GM19467 (cell line): ENCODE data around the gene NCK1.
"Not testable (repeated sequence)": the region's sequence is repeated elsewhere in the genome, so short reads cannot be mapped to it uniquely, and the experiment has no call there.

Experiments used
- ATAC-seq: cut with Tn5 transposase; IDR thresholded peaks from one replicate; pipeline ENCODE4 v1.9.1; 2021; ENCODE audit warnings: mild to moderate bottlenecking, moderate library complexity; ENCODE audit not compliant: unreplicated experiment

The NCK1 gene

DNA sequence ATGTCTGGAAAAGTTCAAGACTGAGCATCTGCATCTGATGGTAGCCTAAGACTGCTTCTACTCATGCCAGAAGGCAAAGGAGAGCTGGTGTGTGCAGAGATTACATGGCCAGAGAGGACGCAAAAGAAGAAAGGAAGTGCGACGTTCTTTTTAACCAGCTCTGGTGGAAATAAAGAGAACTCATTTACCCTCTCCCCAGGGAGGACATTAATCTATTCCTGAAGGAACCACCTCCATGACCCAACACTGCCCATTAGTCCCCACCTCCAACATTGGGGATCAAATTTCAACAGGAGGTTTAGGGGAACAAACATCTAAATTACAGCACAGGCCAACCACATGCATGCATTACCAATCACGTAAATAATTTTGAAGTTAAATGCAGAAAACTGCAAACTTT, 1.5 kb upstream of the NCK1 start:
- ATAC-seq: no peak

DNA sequence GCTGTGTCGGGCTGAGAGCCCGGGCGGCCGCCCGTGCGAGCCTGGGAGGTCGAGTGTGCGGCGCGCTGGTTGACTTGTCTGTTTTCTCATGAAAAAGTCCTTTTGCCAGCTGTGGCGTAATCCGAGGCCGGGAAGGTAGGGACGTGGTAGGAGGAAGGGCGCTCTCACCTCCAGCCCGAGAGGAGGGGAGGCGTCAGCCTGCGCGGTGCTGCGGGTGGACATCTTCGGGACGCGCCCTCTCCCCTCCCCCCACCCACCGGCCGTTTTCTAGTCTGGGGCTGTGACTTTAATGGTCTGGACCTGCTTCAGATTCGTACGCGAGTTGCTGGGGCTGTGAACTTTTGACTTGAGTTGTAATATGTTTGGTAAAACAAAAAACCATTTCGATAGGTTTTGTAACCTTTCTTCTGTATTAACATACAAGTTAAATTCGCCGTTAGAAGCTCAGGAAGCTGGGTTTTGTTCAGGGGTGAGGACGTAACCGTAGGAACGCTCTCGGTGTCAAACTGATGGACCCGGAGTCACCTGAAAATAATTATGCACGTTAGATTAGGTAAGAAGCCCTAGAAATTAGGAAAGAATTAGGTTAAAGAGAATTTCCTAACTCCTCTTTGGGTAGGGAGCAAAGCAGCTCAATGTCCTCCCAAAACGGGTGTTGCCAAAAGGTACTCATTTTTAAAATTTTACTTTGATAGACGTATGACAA, 762 bp downstream of the NCK1 start:
- no peak for ATAC-seq

DNA sequence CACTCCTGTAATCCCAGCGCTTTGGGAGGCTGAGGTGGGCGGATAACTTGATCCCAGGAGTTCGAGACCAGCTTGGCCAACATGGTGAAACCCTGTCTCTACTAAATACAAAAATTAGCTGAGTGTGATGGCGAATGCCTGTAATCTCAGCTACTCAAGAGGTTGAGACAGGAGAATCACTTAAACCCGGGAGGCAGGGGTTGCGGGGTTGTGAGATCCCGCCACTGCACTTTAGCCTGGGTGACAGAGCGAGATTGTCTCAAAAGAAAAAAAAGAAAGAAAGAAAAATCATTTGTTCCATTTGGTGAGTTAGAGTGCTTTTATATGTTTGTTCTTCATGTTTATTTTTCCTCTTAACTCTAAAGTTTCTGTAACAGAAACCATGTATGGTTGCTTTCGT, 7.3 kb downstream of the NCK1 start:
- ATAC-seq: no peak

DNA sequence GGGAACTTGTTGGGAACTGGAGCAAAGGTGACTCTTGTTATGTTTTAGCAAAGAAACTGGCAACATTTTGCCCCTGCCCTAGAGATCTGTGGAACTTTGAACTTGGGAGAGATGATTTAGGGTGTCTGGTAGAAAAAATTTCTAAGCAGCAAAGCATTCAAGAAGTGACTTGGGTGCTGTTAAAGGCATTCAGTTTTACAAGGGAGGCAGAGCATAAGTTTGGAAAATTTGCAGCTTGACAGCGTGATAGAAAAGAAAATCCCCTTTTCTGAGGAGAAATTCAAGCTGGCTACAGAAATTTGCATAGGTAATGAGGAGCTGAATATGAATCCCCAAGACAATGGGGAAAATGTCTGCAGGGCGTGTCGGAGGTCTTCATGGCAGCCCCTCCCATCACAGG, 10.2 kb downstream of the NCK1 start:
- not testable (repeated sequence) for ATAC-seq

DNA sequence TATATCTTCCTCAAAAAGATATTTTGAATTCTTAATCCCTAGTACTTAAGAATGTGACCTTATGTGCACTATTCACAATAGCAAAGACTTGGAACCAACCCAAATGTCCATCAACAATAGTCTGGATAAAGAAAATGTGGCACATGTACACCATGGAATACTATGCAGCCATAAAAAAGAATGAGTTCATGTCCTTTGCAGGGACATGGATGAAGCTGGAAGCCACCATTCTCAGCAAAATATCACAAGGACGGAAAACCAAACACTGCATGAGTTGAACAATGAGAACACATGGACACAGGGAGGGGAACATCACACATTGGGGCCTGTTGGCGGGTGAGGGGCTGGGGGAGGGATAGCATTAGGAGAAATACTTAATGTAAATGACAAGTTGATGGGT, 17.5 kb downstream of the NCK1 start:
- not testable (repeated sequence) for ATAC-seq

DNA sequence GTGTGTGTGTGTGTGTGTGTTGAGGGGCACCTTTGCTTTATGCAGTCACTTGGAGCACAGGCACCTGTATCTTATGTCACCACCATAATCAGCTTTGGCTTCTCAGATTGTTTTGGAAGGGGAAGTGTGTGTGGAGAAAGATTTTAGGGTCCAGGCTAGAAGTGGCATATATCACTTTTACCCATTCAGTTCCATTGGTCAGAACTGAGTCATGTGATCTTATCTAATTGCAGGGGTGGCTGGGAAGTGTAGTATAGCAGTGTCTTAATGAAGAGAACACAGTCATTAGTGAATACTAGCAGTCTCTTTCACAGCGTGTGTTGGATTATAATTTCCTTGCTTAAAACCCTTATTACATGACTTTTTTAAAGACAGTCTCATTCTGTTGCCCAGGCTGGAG, 20.6 kb downstream of the NCK1 start:
- ATAC-seq: no peak

DNA sequence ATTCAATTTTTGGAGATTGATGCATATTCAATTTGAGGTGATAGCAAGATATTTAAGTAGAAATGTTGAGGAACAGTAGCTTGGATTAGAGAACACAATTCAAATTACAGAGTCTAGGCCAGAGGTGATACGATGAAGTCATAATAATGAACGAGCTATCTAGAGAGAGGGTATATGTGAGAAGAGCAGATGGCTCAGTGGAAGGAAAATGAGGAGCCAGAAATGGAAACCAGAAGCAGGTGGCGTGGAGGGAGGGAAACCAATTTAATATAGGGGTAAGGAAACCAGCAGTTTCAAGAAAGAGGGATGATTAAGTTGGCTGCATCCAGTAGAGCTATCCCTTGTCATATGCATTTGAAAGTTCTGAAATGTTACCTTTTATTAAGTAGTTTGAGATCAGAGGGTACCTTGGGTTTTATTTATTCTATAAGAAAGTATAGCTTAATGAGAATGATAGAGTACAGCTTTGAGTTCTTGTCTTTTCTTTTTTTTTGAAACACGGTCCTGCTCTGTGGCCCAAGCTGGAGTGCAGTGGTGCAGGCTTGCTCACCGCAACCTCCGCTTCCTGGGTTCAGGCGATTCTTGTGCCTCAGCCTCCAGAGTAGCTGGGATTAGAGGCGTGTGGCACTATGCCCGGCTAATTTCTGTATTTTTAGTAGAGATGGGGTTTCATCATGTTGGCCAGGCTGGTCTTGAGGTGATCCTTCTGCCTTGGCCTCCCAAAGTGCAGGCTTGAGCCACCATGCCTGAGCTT, 22.1 kb downstream of the NCK1 start:
- ATAC-seq: no peak

DNA sequence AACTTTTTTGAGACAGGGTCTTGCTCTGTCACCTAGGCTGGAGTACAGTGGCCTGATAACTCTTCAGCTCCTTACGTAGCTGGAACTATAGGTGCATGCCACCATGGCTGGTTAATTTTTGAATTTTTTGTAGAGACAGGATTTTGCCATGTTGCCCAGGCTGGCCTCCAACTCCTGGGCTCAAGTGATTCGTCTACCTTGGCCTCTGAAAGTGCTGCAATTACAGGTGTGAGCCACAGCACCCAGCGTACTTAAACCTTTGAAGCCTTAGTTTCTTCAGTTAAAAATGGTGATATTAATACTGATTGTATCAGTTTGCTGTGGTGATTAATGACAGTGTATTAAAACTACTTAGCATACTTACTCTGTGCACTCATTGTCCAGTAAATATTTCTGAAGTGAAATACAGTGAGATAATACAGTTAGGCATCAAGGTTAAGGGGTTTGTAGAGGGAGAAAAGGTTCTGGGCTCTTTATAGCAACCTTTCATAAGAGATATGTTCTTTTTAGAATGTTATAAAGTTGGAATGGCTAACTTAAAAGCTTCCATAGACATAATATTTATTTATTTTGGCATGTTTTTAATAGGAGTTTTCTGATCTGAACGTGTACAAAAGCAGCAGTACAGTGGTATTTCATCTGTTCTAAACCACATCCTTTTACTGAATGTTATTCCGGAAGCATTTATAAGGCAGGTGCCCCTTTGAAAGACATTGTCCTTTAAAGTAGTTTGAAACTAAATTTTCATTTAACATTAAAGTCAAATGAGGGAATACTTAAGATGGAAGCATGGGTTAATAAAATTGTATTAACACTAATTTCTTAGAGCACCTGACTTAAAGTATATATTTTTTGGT, 23.6 kb downstream of the NCK1 start:
- ATAC-seq: no peak

DNA sequence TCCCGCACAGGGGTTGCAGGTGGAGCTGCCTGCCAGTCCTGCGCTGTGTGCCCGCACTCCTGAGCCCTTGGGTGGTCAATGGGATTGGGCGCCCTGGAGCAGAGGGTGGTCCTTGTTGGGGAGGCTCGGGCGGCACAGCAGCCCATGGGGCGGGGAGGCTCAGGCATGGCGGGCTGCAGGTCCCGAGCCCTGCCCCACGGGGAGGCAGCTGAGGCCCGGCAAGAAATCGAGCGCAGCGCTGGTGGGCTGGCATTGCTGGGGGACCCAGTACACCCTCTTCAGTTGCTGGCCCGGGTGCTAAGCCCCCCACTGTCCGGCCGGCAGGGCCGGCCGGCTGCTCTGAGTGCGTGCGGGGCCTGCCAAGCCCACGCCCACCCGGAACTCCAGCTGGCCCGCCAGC, 27.9 kb downstream of the NCK1 start:
- no peak for ATAC-seq

DNA sequence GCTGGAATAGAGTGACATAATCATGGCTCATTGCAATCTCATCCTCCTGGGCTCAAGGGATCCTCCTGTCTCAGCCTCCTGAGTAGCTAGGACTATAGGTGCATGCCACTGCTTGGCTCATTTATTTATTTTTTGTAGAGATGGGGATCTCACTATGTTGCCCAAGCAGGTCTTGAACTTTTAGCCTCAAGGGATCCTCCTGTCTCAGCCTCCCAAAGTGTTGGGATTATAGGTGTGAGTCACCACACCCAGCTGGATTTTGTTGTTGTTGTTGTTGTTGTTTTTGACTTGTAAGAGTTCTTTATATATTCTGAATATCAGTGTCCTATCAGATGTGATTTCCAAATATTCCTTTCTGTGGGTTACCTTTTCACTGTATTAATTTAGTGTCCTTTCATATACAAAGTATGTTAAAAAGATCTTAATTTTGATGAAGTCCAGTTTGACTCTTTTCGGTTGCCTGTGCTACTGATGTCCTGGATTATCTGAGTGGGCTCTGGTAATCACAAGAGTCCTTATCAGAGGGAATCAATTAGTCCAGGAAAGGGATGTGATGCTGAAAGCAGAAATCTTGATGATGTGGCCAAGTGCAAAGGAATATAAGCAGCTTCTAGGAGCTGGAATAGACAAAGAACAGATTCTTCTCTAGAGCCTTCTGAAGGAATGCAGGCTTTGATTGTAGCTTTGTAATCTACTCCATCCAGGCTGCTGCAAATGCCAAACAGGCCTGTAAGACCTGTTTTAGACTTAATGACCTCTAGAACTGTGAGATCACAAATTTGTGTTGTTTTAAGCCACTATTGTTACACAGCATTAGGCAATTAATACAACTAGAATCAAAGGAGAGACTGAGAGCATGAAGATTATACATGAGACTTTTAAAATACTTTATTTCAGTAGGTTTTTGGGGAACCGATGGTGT, 30.2 kb downstream of the NCK1 start:
- ATAC-seq: no peak

DNA sequence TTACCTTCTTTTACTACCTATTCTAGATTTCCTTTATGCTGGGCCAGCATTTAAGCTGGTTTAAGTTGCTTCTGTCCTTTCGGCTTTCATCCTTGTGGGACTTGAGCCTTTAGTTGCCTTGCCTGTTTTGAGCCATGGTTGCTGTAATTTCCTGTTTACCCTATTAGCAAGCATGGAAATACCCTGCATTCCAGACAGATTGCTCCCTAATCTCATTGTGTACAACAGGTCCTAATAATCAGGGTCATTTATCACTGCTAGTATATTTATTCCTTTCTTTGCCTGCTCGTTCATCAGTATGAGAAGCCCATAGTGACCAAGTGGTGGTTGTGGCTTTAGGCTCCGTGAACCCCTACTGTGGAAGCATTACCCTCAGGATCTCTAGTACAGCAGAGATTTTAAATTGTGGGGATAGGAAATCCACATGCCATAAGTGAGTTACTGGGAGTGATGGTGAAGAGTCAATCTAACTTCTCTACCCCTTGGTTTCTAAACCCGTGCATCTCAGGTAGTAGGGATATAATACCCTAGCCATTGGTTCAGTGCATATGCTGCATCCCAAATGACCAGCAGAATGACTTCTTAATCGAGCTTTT, 31.9 kb downstream of the NCK1 start:
- no peak for ATAC-seq

DNA sequence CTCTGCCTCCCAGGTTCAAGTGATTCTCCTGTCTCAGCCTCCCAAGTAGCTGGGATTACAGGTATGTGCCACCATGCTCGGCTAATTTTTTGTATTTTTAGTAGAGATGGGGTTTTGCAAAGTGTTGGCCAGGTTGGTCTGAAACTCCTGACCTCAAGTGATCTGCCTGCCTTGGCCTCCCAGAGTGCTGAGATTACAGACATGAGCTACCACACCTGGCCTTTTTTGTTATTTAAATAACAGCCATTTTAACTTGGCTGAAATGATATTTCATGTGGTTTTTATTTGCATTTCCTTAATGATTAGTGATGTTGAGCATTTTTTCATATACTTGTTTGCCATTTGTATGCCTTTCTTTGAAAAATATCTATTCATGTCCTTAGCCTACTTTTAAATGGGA, 35.2 kb downstream of the NCK1 start:
- ATAC-seq: not testable (repeated sequence)

DNA sequence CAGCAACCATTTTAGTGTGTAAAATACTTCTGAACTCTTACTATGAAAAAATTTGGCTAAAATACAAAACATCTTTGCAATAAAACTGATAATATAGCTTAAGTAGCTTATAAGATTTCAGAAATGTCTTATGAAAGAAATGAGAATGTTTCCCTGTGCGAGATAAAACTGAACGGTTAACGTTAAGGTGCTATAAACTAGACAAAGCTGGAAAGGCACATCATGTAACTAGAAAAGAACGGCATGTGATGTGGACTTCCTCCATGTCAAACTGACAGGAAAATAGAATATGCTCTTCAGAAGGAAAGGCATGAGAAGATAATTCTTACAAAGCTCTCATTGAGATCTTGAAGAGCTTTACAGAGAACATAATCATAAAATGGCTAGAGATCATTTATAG, 36.5 kb downstream of the NCK1 start:
- no peak for ATAC-seq

DNA sequence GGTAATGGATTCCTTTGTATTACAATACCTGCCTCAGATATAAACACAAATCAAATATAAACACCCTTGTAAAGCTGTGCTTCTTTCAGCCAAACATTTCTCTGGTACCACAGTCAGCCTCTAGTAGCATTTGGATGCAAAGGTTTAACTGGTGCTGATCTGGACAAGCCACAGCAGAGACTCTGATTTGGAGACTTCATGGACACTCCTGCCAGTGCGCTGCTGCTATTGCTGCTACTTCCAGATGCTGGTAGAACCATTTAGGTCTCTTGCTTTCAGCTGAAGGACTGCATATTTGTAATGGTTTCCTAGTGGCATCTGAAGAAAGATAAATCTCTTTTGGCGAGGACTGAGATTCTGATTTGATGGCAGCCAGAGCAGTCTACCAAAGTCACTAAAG, 36.9 kb downstream of the NCK1 start:
- ATAC-seq: no peak

DNA sequence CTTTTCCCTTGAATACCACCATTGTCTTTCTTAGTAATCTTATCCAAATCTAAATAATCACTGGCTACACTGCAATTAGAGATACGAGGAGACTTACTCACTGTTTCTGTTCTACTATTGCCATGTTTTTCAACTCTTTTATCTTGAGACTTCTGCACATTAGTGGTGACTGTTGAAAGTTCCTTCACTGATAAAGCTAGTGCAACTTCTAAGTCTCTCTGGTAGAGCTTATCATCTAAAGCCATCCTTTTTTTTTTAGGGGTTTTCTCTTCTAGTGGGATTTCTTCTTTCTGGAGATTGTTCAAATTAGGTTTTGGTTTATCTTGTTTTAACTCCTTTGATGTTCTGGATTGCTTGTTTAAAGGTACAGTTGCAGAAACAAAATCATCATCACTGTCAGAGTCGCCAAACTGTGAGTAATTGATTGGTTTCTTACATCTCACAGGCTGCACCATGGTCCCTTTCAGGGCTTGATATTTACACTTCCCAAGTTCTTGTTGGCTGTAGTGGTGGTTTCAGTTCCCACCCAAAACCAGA, 37.7 kb downstream of the NCK1 start:
- no peak for ATAC-seq

DNA sequence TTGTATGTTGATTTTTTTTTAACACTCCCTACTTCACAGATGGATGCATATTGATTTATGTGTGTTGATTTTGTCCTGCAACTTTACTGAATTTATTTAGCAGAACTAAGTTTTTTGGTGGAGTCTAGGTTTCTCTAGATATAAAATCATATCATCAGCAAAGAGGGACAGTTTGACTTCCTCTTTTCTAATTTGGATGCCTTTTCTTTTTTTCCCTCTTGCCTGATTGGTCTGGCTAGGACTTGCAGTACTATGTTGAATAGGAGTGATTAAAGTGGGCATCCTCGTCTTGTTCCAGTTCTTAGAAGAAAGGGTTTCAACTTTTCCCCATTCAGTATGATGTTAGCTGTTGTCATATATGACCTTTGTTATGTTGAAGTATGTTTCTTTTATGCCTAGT, 38.7 kb downstream of the NCK1 start:
- ATAC-seq: not testable (repeated sequence)

DNA sequence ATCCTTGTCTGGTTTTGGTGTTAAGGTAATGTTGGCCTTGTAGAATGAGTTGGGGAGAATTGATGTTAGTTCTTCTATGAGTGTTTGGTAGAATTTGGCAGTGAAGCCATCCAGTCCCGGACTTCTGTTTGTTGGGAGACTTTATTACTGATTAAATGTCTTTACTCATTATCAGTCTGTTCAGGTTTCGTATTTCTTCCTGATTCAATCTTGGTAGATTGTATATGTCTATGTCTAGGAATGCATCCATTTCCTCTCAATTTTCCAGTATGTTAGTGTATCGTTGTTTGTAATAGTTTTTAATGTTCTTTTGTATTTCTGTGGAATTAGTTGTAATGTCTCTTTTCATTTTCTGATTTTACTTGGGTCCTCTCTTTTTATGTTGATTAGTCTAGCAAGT, 39.4 kb downstream of the NCK1 start:
- ATAC-seq: no peak

DNA sequence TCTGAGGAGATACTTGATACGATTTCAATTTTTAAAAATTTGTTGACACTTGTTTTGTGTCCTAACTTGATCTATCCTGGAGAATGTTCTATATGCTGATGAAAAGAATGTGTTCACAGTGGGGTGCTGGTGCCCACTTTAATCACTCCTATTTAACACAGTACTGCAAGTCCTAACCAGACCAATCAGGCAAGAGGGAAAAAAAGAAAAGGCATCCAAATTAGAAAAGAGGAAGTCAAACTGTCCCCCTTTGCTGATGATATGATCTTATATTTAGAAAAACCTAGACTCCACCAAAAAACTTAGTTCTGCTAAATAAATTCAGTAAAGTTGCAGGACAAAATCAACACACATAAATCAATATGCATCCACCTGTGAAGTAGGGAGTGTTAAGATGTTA, 40.5 kb downstream of the NCK1 start:
- not testable (repeated sequence) for ATAC-seq

DNA sequence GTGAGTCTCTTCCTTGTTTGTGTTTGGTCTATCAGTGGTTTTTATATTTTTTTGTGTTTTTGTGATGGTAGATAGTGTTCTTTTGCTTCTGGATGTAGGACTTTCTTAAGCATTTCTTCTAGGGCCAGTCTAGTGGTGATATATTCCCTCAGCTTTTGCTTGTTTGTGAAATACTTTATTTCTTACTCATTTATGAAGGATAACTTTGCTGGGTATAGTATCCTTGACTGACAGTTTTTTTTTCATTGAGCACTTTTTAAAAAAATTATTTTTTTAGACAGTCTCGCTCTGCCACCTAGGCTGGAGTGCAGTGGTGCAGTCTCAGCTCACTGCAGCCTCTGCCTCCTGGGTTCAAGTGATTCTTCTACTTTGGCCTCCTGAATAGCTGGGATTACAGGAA, 41.9 kb downstream of the NCK1 start:
- ATAC-seq: no peak

DNA sequence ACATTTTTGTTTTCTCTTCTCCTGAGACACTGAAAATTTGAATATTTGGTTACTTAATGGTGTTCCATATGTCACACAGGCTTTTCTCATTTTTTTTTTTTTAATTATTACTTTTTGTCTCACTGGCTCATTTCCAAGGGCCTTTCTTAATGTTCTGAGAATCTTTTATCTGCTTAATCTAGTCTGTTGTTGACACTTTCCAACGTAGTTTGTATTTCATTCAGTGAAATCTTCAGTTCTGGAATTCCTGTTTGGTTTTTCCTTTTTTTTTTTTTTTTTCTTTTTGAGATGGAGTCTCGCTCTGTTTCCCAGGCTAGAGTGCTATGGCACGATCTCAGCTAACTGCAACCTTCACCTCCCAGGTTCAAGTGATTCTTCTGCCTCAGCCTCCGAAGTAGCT, 42.7 kb downstream of the NCK1 start:
- ATAC-seq: no peak
